NCI-H1930 (cell line): ENCODE measurements around the gene PFKFB1.

Experiments used
- DNase-seq, 2 experiments: peaks; one replicate each; lab custom pipeline; 2025; lab: John Stamatoyannopoulos, UW

Gene PFKFB1

GRCh38 chrX:54994099-54994498, at the start of gene PFKFB1:
TSS of gene PFKFB1 (minus strand) at chrX:54994188. CDS start at chrX:54994007, 181 bp downstream.
- DNase-seq, result no peak

- DNase-seq, result no peak
These were observed 47.5 kb upstream of the PFKFB1 start for GRCh38 chrX:55041514-55041913.

- no peak for DNase-seq
These were observed 45.5 kb upstream of the PFKFB1 start for GRCh38 chrX:55039471-55039870.

GRCh38 chrX:55033429-55033828, 39.4 kb upstream of the PFKFB1 start:
- no peak for DNase-seq

GRCh38 chrX:55030271-55031205, 36.5 kb upstream of the PFKFB1 start, which contains the start of gene ALAS2:
TSS of gene ALAS2 (minus strand) at chrX:55030977. CDS start at chrX:55026000, 4,977 bp downstream.
- DNase-seq, result no peak

- DNase-seq, result no peak
These were observed 35.3 kb upstream of the PFKFB1 start for GRCh38 chrX:55029291-55029690.

- no peak for DNase-seq
These were observed 34.6 kb upstream of the PFKFB1 start for GRCh38 chrX:55028611-55029010.

- DNase-seq, result no peak
These were observed 34.1 kb upstream of the PFKFB1 start for GRCh38 chrX:55028040-55028439.

GRCh38 chrX:55026840-55027239, 32.9 kb upstream of the PFKFB1 start:
- no peak for DNase-seq

- DNase-seq, result no peak
These were observed 32.2 kb upstream of the PFKFB1 start for GRCh38 chrX:55026143-55026542.

- no peak for DNase-seq
These were observed 20.9 kb upstream of the PFKFB1 start for GRCh38 chrX:55014897-55015299.

GRCh38 chrX:55011294-55011693, 17.3 kb upstream of the PFKFB1 start:
- DNase-seq, result no peak

GRCh38 chrX:55008571-55009358, 14.8 kb upstream of the PFKFB1 start:
- DNase-seq, result no peak

GRCh38 chrX:55007656-55008055, 13.7 kb upstream of the PFKFB1 start:
- DNase-seq, result no peak

- no peak for DNase-seq
These were observed 13.0 kb upstream of the PFKFB1 start for GRCh38 chrX:55006827-55007621.

GRCh38 chrX:55005256-55005655, 11.3 kb upstream of the PFKFB1 start:
- DNase-seq, result no peak

- DNase-seq, result no peak
These were observed 10.2 kb upstream of the PFKFB1 start for GRCh38 chrX:55004231-55004630.

- DNase-seq, result peak; percentile 82 to 88
These were observed 6.0 kb upstream of the PFKFB1 start, which contains the start of gene APEX2 for GRCh38 chrX:54999717-55000598. TSS of gene APEX2 (plus strand) at chrX:55000363. CDS start at chrX:55000423, 60 bp downstream.

- DNase-seq, result no peak
These were observed 1.6 kb upstream of the PFKFB1 start for GRCh38 chrX:54995621-54996020.

GRCh38 chrX:54994668-54995351, 822 bp upstream of the PFKFB1 start:
- no peak for DNase-seq
